ENCODE results near the gene FAM120A. TPM values are rescaled to one million over a fixed set of nuclear protein-coding genes. Genes with fewer than 3 reads are reported as not detected.

The FAM120A gene
- total and polyA plus RNA-seq, 2 of the 13 experiments (the other 11 are each of a cell fraction or from before 2014, with no cell fraction given): 41.3 to 44.4 TPM

DNA sequence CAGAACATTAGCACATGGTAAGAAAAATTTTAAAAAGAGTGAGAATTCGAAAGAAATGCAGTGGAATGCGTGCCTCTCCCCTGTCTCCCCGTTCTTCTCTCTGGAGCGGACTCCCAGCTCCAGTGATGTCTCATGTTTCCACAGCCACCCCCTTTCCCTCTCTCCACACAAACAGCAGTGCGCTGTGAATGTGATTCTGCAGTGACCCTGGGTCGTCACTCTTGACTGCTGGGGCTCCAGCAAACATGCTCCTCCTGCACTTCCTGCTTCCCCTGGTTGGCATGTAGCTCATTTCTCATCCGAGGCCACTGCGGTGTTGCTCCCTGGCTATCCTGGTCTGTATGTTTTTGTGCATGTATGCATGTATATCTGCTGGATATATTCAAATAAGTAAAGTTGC, 138.2 kb downstream of the FAM120A start (continued):
- TF ChIP-seq, protein P1, sequence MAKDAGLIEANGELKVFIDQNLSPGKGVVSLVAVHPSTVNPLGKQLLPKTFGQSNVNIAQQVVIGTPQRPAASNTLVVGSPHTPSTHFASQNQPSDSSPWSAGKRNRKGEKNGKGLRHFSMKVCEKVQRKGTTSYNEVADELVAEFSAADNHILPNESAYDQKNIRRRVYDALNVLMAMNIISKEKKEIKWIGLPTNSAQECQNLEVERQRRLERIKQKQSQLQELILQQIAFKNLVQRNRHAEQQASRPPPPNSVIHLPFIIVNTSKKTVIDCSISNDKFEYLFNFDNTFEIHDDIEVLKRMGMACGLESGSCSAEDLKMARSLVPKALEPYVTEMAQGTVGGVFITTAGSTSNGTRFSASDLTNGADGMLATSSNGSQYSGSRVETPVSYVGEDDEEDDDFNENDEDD (CRISPR knock-in tag; IDR thresholded peaks at IDR 0.05; ENCODE audit: borderline replicate concordance): no peak
- TF ChIP-seq ZNF879 (CRISPR knock-in tag; IDR thresholded peaks at IDR 0.05) (no peak), ZNF432 (CRISPR knock-in tag; IDR thresholded peaks at IDR 0.05; ENCODE audit: borderline replicate concordance) (no peak), SRY (CRISPR knock-in tag; IDR thresholded peaks at IDR 0.05) (no peak), ZNF30 (CRISPR knock-in tag; IDR thresholded peaks at IDR 0.05) (no peak), ZBTB20 (CRISPR knock-in tag; IDR thresholded peaks at IDR 0.05; ENCODE audit: borderline replicate concordance, low read depth) (no peak), TOE1 (CRISPR knock-in tag; IDR thresholded peaks at IDR 0.05) (no peak), SP4 (CRISPR knock-in tag; IDR thresholded peaks at IDR 0.05) (no peak), TFAP4 (IDR thresholded peaks at IDR 0.05; ENCODE audit: borderline replicate concordance, low read depth) (no peak; the same call in 1 of the 2 replicates), SETDB1 (CRISPR knock-in tag; IDR thresholded peaks at IDR 0.05; ENCODE audit: borderline replicate concordance) (no peak), NFE2 (CRISPR knock-in tag; IDR thresholded peaks at IDR 0.05) (no peak), ZNF430 (CRISPR knock-in tag; IDR thresholded peaks at IDR 0.05) (no peak), ZNF556 (CRISPR knock-in tag; IDR thresholded peaks at IDR 0.05; ENCODE audit: borderline replicate concordance) (peak; percentile 62; the same call in 1 of the 2 replicates), IRF1 (CRISPR knock-in tag; IDR thresholded peaks at IDR 0.05; ENCODE audit: low read depth) (no peak), PAXIP1 (CRISPR knock-in tag; conservative IDR thresholded peaks at IDR 0.05) (peak; percentile 76), GABPB1 (CRISPR knock-in tag; IDR thresholded peaks at IDR 0.05) (peak; percentile 72), SMARCC2 (IDR thresholded peaks at IDR 0.05) (no peak), TP53 (CRISPR knock-in tag; conservative IDR thresholded peaks at IDR 0.05) (no peak), TGIF2 (CRISPR knock-in tag; IDR thresholded peaks at IDR 0.05) (no peak), ZNF451 (CRISPR knock-in tag; IDR thresholded peaks at IDR 0.05) (no peak), PPARG (CRISPR knock-in tag; conservative IDR thresholded peaks at IDR 0.05) (0 out of 2 replicates have a peak, but pooled peaks have one; percentile 51), PBX2 (CRISPR knock-in tag; IDR thresholded peaks at IDR 0.05) (no peak)
- TF ChIP-seq, protein P2, sequence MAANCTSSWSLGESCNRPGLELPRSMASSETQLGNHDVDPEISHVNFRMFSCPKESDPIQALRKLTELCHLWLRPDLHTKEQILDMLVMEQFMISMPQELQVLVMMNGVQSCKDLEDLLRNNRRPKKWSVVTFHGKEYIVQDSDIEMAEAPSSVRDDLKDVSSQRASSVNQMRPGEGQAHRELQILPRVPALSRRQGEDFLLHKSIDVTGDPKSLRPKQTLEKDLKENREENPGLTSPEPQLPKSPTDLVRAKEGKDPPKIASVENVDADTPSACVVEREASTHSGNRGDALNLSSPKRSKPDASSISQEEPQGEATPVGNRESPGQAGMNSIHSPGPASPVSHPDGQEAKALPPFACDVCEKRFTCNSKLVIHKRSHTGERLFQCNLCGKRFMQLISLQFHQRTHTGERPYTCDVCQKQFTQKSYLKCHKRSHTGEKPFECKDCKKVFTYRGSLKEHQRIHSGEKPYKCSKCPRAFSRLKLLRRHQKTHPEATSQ (CRISPR knock-in tag; IDR thresholded peaks at IDR 0.05; ENCODE audit: borderline replicate concordance): no peak

All from HepG2 (cell line).